Right lobe of liver (tissue), 6 donors: ENCODE results near the gene MYO1B. TPM values are rescaled to one million over a fixed set of nuclear protein-coding genes. Genes with fewer than 3 reads are reported as not detected.
A peak's percentile ranks its signal among the peaks of the same experiment; 100 is the strongest.

Experiments
- ATAC-seq, 4 donors: fragments of 200-7000 bp; cut with Tn5 transposase; one replicate each; pipeline ENCODE4 v1.9.1; 2020; ENCODE audit warnings: mild to moderate bottlenecking in 4 of 4, moderate library complexity in 4 of 4
- DNase-seq, 3 donors: peaks; one replicate each; pipeline ENCODE4 v3.0.0-alpha.2; 2020
- H3K27ac ChIP-seq, 3 donors: fragments of 200-600 bp; one replicate each; pipeline ENCODE4 v1.8.0; 2022
- H3K27me3 ChIP-seq, 2 donors: fragments of 200-600 bp; one replicate each; pipeline ENCODE4 v1.8.0; 2022
- H3K36me3 ChIP-seq, 4 donors: fragments of 200-600 bp; sonication (generic) in 1 of 4; one replicate each; pipeline versions ENCODE4 v1.5.1 to v1.8.0; 2017 to 2022; ENCODE audit warnings: control low read depth in 1 of 4
- H3K4me1 ChIP-seq, 4 donors: fragments of 200-600 bp; sonication (generic) in 1 of 4; one replicate each; pipeline versions ENCODE4 v1.5.1 to v1.8.0; 2017 to 2022; ENCODE audit warnings: control low read depth in 1 of 4
- H3K4me3 ChIP-seq, 3 donors: fragments of 200-600 bp; one replicate each; pipeline ENCODE4 v1.8.0; 2022
- H3K9me3 ChIP-seq, 4 donors: fragments of 200-600 bp; sonication (generic) in 1 of 4; one replicate each; pipeline versions ENCODE4 v1.5.1 to v1.8.0; 2017 to 2022; ENCODE audit warnings: control low read depth in 1 of 4
- CTCF ChIP-seq, 4 donors: fragments of 200-600 bp in 3 of 4; fragments of 450-650 bp in 1 of 4; IDR thresholded peaks; one replicate each; pipeline versions ENCODE4 v1.5.1 to v1.8.0; 2016 to 2022; ENCODE audit warnings: antibody characterized with exemption in 4 of 4, mild to moderate bottlenecking in 2 of 4
- POLR2A ChIP-seq: fragments of 450-650 bp; IDR thresholded peaks from one replicate; pipeline ENCODE4 v1.6.1; 2017; ENCODE audit warnings: antibody characterized with exemption, mild to moderate bottlenecking
- WGBS: methylation state at CpG from one replicate; pipeline ENCODE4 v1.1.6; 2018; ENCODE audit warnings: low coverage, low lambda C conversion rate; ENCODE audit not compliant: insufficient coverage; ENCODE audit errors: missing lambda C conversion rate; 5-methylcytosine and 5-hydroxymethylcytosine counted together
- intact Hi-C, 2 donors: fragments of 100-400 bp; cut with DNase I; formaldehyde crosslinking; loops; one replicate each; pipeline versions ENCODE4 v1.11.2 to v1.14.1; 2022
- total RNA-seq, 6 experiments: library from RNA; depleted of rRNA in 2 of 6; stranded (reverse); fragments of >200 nt in 2 of 6; fragmentation: NEBNext Ultra II Directional in 3 of 6; extraction: Animal tissue kit (Norgen Biotek cat#: 25700) in 3 of 6; gene quantifications; one replicate each; pipeline versions ENCODE4 v1.1.0 to v1.2.4, GENCODE V29; 2016 to 2023
- donor health status: DM: no; HTN: yes; CAD: no.
- donor health status: DM: no; HTN: no; CAD: no.
- donor health status: DM: no; HTN: no; CAD: no.
- donor health status: DM: no; HTN: yes; CAD: no.
- donor health status: DM: no; HTN: yes; CAD: no.

Gene MYO1B
- total RNA-seq, 6 experiments from 2014 or later, result 171 to 273 (median 221) TPM

- no peak for DNase-seq
- no peak overlapping the region for H3K27ac ChIP-seq
- no peaks in the 10 kb centered on the region for H3K27me3 ChIP-seq
- H3K4me3 ChIP-seq, result no peak overlapping the region
- WGBS, result 89% methylated on average over 1 of the region's 1 CpG
- H3K4me1 ChIP-seq, result peaks cover 0 to 35% (median under 1%) of the 10 kb centered on the region in 4 donors
- no peak for ATAC-seq
- no peaks in the 10 kb centered on the region for H3K36me3 ChIP-seq
- intact Hi-C loops, result no loop called here
- no peaks in the 10 kb centered on the region for H3K9me3 ChIP-seq
- no peak for TF ChIP-seq CTCF (IDR thresholded peaks at IDR 0.05)
- TF ChIP-seq POLR2A, result no peak
These were observed 30.0 kb upstream of the MYO1B start for GRCh38 chr2:191215230-191215629.

- TF ChIP-seq POLR2A (no peak), CTCF (IDR thresholded peaks at IDR 0.05) (no peak)
- Histone ChIP-seq H3K27ac (no peak overlapping the region), H3K4me1 (peaks cover 0 to 35% (median under 1%) of the 10 kb centered on the region in 4 donors), H3K4me3 (no peak overlapping the region), H3K27me3 (no peaks in the 10 kb centered on the region), H3K9me3 (no peaks in the 10 kb centered on the region), H3K36me3 (no peaks in the 10 kb centered on the region)
- intact Hi-C loops, result no loop called here
- ATAC-seq, result peak in 1 of 4 donors; percentile 48
- DNase-seq, result no peak
These were observed 29.5 kb upstream of the MYO1B start for GRCh38 chr2:191215666-191216065.

GRCh38 chr2:191217580-191217979, 27.6 kb upstream of the MYO1B start:
- ATAC-seq (peak; percentile 61 to 83 (median 72)), DNase-seq (no peak)
- 14% methylated on average over 1 of the region's 1 CpG for WGBS
- intact Hi-C loops, result no loop called here
- TF ChIP-seq POLR2A, result no peak
- H3K27me3 ChIP-seq, result no peaks in the 10 kb centered on the region
- no peak overlapping the region for H3K4me3 ChIP-seq
- H3K4me1 ChIP-seq, result peaks cover 0 to 35% (median under 1%) of the 10 kb centered on the region in 4 donors
- no peaks in the 10 kb centered on the region for H3K36me3 ChIP-seq
- no peak overlapping the region for H3K27ac ChIP-seq
- no peaks in the 10 kb centered on the region for H3K9me3 ChIP-seq

GRCh38 chr2:191218292-191218898, 26.8 kb upstream of the MYO1B start:
- no peaks in the 10 kb centered on the region for H3K27me3 ChIP-seq
- peak overlapping the region in 1 of 3 donors; percentile 9 for H3K27ac ChIP-seq
- H3K36me3 ChIP-seq, result no peaks in the 10 kb centered on the region
- H3K4me1 ChIP-seq, result peaks cover 0 to 32% (median under 1%) of the 10 kb centered on the region in 4 donors
- no peak overlapping the region for H3K4me3 ChIP-seq
- DNase-seq (no peak), ATAC-seq (peak; percentile 10 to 65 (median 53))
- no peaks in the 10 kb centered on the region for H3K9me3 ChIP-seq
- 54% methylated on average over 4 of the region's 5 CpGs for whole genome bisulfite sequencing
- intact Hi-C loops, result no loop called here
- TF ChIP-seq CTCF (IDR thresholded peaks at IDR 0.05) (peak; percentile 41 to 53 (median 46)), POLR2A (no peak)

GRCh38 chr2:191220671-191221070, 24.5 kb upstream of the MYO1B start:
- intact Hi-C loops, result no loop called here
- Histone ChIP-seq H3K36me3 (no peaks in the 10 kb centered on the region), H3K27me3 (no peaks in the 10 kb centered on the region), H3K4me3 (no peak overlapping the region), H3K27ac (no peak overlapping the region), H3K4me1 (peaks cover 0 to 23% (median under 1%) of the 10 kb centered on the region in 4 donors), H3K9me3 (no peaks in the 10 kb centered on the region)
- DNase-seq, result no peak
- no peak for ATAC-seq
- 82% methylated on average over 2 of the region's 2 CpGs for WGBS
- TF ChIP-seq CTCF (IDR thresholded peaks at IDR 0.05) (no peak), POLR2A (no peak)
